ENCODE measurements around the gene ZFAND4. TPM values are rescaled to one million over a fixed set of nuclear protein-coding genes. Genes with fewer than 3 reads are reported as not detected.

Gene ZFAND4
- total and polyA plus RNA-seq, 8 donors: 11.9 to 15.8 (median 13.9) TPM

- peaks cover 0 to 3% of the 10 kb centered on the region in 2 donors for H3K36me3 ChIP-seq
- no peak overlapping the region for H3K4me3 ChIP-seq
- no peaks in the 10 kb centered on the region for H3K9me3 ChIP-seq
- no peak overlapping the region for H3K27ac ChIP-seq
- H3K27me3 ChIP-seq: no peaks in the 10 kb centered on the region
- intact Hi-C loops (cut with DNase I): no loop called here
- no peak for TF ChIP-seq CTCF (IDR thresholded peaks at IDR 0.05)
- ATAC-seq: no peak
- no peak for DNase-seq
- H3K4me1 ChIP-seq: peaks cover 6 to 20% of the 10 kb centered on the region in 2 donors
Observed at GRCh38 chr10:45592432-45592831, 80.1 kb downstream of the ZFAND4 start.

- peaks cover 0 to 3% of the 10 kb centered on the region in 2 donors for H3K36me3 ChIP-seq
- H3K9me3 ChIP-seq: no peaks in the 10 kb centered on the region
- no peak overlapping the region for H3K27ac ChIP-seq
- no peak for ATAC-seq
- intact Hi-C loops (cut with DNase I): no loop called here
- no peak for DNase-seq
- no peak for TF ChIP-seq CTCF (IDR thresholded peaks at IDR 0.05)
- H3K4me1 ChIP-seq: peaks cover 6 to 20% of the 10 kb centered on the region in 2 donors
- H3K27me3 ChIP-seq: no peaks in the 10 kb centered on the region
- no peak overlapping the region for H3K4me3 ChIP-seq
Observed at GRCh38 chr10:45591280-45591679, 81.3 kb downstream of the ZFAND4 start.

GRCh38 chr10:45589868-45590267 lies 82.7 kb downstream of the ZFAND4 start:
- Histone ChIP-seq H3K27ac (no peak overlapping the region), H3K4me1 (peaks cover 6 to 20% of the 10 kb centered on the region in 2 donors), H3K9me3 (no peaks in the 10 kb centered on the region), H3K4me3 (no peak overlapping the region), H3K27me3 (no peaks in the 10 kb centered on the region), H3K36me3 (peaks cover 0 to 3% of the 10 kb centered on the region in 2 donors)
- intact Hi-C loops (cut with DNase I): no loop called here
- ATAC-seq (no peak), DNase-seq (no peak)
- no peak for TF ChIP-seq CTCF (IDR thresholded peaks at IDR 0.05)

GRCh38 chr10:45589009-45589408 lies 83.6 kb downstream of the ZFAND4 start:
- DNase-seq: no peak
- no peak overlapping the region for H3K27ac ChIP-seq
- TF ChIP-seq CTCF (IDR thresholded peaks at IDR 0.05): no peak
- intact Hi-C loops (cut with DNase I): no loop called here
- peaks cover 6 to 19% of the 10 kb centered on the region in 2 donors for H3K4me1 ChIP-seq
- H3K9me3 ChIP-seq: peaks cover 0 to 5% of the 10 kb centered on the region in 2 donors
- H3K4me3 ChIP-seq: no peak overlapping the region
- ATAC-seq: no peak
- peaks cover 0 to 3% of the 10 kb centered on the region in 2 donors for H3K36me3 ChIP-seq
- H3K27me3 ChIP-seq: no peaks in the 10 kb centered on the region

- no peaks in the 10 kb centered on the region for H3K4me1 ChIP-seq
- ATAC-seq (no peak), DNase-seq (no peak)
- H3K4me3 ChIP-seq: no peak overlapping the region
- H3K27me3 ChIP-seq: no peaks in the 10 kb centered on the region
- no peak for TF ChIP-seq CTCF (IDR thresholded peaks at IDR 0.05)
- intact Hi-C loops (cut with DNase I): no loop called here
- H3K36me3 ChIP-seq: peaks cover 0 to 3% of the 10 kb centered on the region in 2 donors
- H3K9me3 ChIP-seq: peaks cover 0 to 5% of the 10 kb centered on the region in 2 donors
- H3K27ac ChIP-seq: no peak overlapping the region
Observed at GRCh38 chr10:45586028-45586824, 86.3 kb downstream of the ZFAND4 start.
